ENCODE results near the gene ZP3. TPM values are rescaled to one million over a fixed set of nuclear protein-coding genes. Genes with fewer than 3 reads are reported as not detected.

ZP3 gene
- total and polyA plus RNA-seq, 4 donors: 0.25 to 0.47 (median 0.44) TPM

DNA sequence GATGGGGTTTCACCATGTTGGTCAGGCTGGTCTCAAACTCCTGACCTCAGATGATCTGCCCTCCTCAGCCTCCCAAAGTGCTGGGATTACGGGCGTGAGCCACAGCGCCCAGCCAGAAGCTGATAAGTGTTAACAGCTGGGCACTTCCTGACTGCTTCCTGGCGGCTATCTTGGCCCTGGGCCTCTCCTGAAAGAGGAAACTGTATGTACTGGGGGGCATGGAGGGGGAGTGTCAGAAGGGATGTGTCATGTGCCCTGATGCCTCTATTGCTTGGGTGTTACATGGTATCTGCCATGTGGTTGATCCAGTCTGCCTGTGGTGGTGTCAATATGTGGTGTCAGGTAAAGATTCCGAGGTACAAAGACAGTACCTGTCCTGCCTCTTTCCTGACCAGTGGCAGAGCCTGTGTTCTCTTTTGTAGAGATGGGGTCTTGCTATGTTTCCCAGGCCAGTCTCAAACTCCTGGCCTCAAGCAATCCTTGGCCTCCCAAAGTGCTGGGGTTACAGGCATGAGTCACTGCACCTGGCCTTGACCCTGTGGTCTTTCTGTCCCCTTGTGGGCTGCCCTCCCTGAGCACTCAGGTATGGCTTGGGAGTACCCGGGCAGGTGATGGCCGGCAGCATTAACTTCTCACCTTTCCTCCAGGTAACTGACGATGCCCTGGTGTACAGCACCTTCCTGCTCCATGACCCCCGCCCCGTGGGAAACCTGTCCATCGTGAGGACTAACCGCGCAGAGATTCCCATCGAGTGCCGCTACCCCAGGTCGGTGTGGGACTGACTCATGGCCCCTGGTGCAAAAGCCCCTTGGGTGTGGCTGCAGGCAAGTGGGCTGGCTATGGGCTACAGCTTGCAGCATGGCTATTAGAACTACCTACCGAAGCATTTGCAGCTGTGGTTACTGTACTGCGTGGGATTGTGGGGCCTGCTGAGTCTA lies 4.4 kb downstream of the ZP3 start:
- TF ChIP-seq, protein P1, sequence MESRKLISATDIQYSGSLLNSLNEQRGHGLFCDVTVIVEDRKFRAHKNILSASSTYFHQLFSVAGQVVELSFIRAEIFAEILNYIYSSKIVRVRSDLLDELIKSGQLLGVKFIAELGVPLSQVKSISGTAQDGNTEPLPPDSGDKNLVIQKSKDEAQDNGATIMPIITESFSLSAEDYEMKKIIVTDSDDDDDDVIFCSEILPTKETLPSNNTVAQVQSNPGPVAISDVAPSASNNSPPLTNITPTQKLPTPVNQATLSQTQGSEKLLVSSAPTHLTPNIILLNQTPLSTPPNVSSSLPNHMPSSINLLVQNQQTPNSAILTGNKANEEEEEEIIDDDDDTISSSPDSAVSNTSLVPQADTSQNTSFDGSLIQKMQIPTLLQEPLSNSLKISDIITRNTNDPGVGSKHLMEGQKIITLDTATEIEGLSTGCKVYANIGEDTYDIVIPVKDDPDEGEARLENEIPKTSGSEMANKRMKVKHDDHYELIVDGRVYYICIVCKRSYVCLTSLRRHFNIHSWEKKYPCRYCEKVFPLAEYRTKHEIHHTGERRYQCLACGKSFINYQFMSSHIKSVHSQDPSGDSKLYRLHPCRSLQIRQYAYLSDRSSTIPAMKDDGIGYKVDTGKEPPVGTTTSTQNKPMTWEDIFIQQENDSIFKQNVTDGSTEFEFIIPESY (IDR thresholded peaks at IDR 0.05): no peak
- TF ChIP-seq FOXA1 (IDR thresholded peaks at IDR 0.05) (no peak), RXRA (IDR thresholded peaks at IDR 0.05) (no peak), HNF4A (conservative IDR thresholded peaks at IDR 0.05) (no peak), MAX (IDR thresholded peaks at IDR 0.05) (no peak), FOXA2 (IDR thresholded peaks at IDR 0.05) (no peak), RAD21 (IDR thresholded peaks at IDR 0.05) (no peak), SP1 (IDR thresholded peaks at IDR 0.05) (no peak), HNF4G (IDR thresholded peaks at IDR 0.05) (no peak), YY1 (IDR thresholded peaks at IDR 0.05) (no peak), NR2F2 (IDR thresholded peaks at IDR 0.05) (no peak), TAF1 (conservative IDR thresholded peaks at IDR 0.05) (no peak), CTCF (IDR thresholded peaks at IDR 0.05; ENCODE audit: low read depth, low read length, missing input control) (no peak), EGR1 (IDR thresholded peaks at IDR 0.05; ENCODE audit: low read depth in 2 of 2) (no peak), GABPA (IDR thresholded peaks at IDR 0.05 in 1 of 2, conservative IDR thresholded peaks at IDR 0.05 in 1 of 2) (no peak), JUND (IDR thresholded peaks at IDR 0.05) (no peak)
- TF ChIP-seq, protein P2, sequence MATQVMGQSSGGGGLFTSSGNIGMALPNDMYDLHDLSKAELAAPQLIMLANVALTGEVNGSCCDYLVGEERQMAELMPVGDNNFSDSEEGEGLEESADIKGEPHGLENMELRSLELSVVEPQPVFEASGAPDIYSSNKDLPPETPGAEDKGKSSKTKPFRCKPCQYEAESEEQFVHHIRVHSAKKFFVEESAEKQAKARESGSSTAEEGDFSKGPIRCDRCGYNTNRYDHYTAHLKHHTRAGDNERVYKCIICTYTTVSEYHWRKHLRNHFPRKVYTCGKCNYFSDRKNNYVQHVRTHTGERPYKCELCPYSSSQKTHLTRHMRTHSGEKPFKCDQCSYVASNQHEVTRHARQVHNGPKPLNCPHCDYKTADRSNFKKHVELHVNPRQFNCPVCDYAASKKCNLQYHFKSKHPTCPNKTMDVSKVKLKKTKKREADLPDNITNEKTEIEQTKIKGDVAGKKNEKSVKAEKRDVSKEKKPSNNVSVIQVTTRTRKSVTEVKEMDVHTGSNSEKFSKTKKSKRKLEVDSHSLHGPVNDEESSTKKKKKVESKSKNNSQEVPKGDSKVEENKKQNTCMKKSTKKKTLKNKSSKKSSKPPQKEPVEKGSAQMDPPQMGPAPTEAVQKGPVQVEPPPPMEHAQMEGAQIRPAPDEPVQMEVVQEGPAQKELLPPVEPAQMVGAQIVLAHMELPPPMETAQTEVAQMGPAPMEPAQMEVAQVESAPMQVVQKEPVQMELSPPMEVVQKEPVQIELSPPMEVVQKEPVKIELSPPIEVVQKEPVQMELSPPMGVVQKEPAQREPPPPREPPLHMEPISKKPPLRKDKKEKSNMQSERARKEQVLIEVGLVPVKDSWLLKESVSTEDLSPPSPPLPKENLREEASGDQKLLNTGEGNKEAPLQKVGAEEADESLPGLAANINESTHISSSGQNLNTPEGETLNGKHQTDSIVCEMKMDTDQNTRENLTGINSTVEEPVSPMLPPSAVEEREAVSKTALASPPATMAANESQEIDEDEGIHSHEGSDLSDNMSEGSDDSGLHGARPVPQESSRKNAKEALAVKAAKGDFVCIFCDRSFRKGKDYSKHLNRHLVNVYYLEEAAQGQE (IDR thresholded peaks at IDR 0.05): no peak
- TF ChIP-seq, protein P3, sequence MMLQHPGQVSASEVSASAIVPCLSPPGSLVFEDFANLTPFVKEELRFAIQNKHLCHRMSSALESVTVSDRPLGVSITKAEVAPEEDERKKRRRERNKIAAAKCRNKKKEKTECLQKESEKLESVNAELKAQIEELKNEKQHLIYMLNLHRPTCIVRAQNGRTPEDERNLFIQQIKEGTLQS (IDR thresholded peaks at IDR 0.05): no peak
- no peak overlapping the region for H3K9ac ChIP-seq (ENCODE audit: low read depth in 1 of 2, low read length in 2 of 2)
- H3K4me3 ChIP-seq (ENCODE audit: low read depth in 1 of 3, low read length in 3 of 3): no peak overlapping the region
- H3K9me3 ChIP-seq (ENCODE audit: control insufficient read depth in 4 of 4, low read length in 3 of 4): no peaks in the 10 kb centered on the region
- no peaks in the 10 kb centered on the region for H3K4me1 ChIP-seq (ENCODE audit: control insufficient read depth in 4 of 4, insufficient read depth in 4 of 4, low read length in 3 of 4)
- DNase-seq (ENCODE audit: low spot score): no peak
- H3K27ac ChIP-seq (ENCODE audit: low read depth in 1 of 2, low read length in 2 of 2): no peak overlapping the region
- H3K36me3 ChIP-seq (ENCODE audit: control insufficient read depth in 4 of 4, insufficient read depth in 3 of 4, low read depth in 1 of 4, low read length in 3 of 4): no peaks in the 10 kb centered on the region
- no peaks in the 10 kb centered on the region for H3K27me3 ChIP-seq (ENCODE audit: control insufficient read depth in 4 of 4, insufficient read depth in 4 of 4, low read length in 3 of 4)
- 88% methylated on average over 18 of the region's 18 CpGs for WGBS
